HG03097 (cell line): ENCODE results near the gene RHOBTB3.
"Not testable (repeated sequence)": the region's sequence is repeated elsewhere in the genome, so short reads cannot be mapped to it uniquely, and the experiment has no call there.

Experiments used
- ATAC-seq: cut with Tn5 transposase; IDR thresholded peaks from one replicate; pipeline ENCODE4 v1.9.1; 2021; ENCODE audit not compliant: unreplicated experiment, low FRiP score

The RHOBTB3 gene

GRCh38 chr5:95713246-95713645 lies 17.9 kb upstream of the RHOBTB3 start:
- not testable (repeated sequence) for ATAC-seq

- no peak for ATAC-seq
These were observed 17.0 kb upstream of the RHOBTB3 start for GRCh38 chr5:95713960-95714710.

- ATAC-seq = no peak
These were observed 15.2 kb upstream of the RHOBTB3 start for GRCh38 chr5:95715799-95716461.

GRCh38 chr5:95717439-95717838 lies 13.7 kb upstream of the RHOBTB3 start:
- ATAC-seq = no peak

GRCh38 chr5:95718203-95718602 lies 12.9 kb upstream of the RHOBTB3 start:
- ATAC-seq = peak; percentile 58

- ATAC-seq = no peak
These were observed 12.4 kb upstream of the RHOBTB3 start for GRCh38 chr5:95718738-95719137.

- ATAC-seq = no peak
These were observed 10.9 kb upstream of the RHOBTB3 start for GRCh38 chr5:95720094-95720786.

- ATAC-seq = no peak
These were observed 9.4 kb upstream of the RHOBTB3 start for GRCh38 chr5:95721582-95722295.

- ATAC-seq = no peak
These were observed 7.3 kb upstream of the RHOBTB3 start for GRCh38 chr5:95723632-95724369.

- no peak for ATAC-seq
These were observed 5.9 kb upstream of the RHOBTB3 start for GRCh38 chr5:95725071-95725820.

- ATAC-seq = no peak
These were observed 5.0 kb upstream of the RHOBTB3 start for GRCh38 chr5:95725937-95726810.

GRCh38 chr5:95726811-95727763 lies 4.0 kb upstream of the RHOBTB3 start:
- no peak for ATAC-seq

- no peak for ATAC-seq
These were observed 3.4 kb upstream of the RHOBTB3 start for GRCh38 chr5:95727764-95728191.

GRCh38 chr5:95728494-95729114 lies 2.5 kb upstream of the RHOBTB3 start:
- ATAC-seq = no peak

GRCh38 chr5:95729115-95730010 lies 1.8 kb upstream of the RHOBTB3 start:
- ATAC-seq = no peak
